T-cell (primary cell): ENCODE results near the gene GALNT3. TPM values are rescaled to one million over a fixed set of nuclear protein-coding genes. Genes with fewer than 3 reads are reported as not detected.

Experiments used
- ATAC-seq, 4 experiments: fragments of 200-7000 bp in 3 of 4; fragments of 150-1000 bp in 1 of 4; cut with Tn5 transposase; replicated peaks in 1 of 4; 1 replicate in 3 of 4; 2 replicates in 1 of 4; pipeline ENCODE4 v1.10.0; 2021; ENCODE audit warnings: moderate library complexity in 3 of 4, mild to moderate bottlenecking in 2 of 4, moderate number of reproducible peaks in 1 of 4
- CTCF ChIA-PET, 2 donors: fragments of 300-600 bp; sonication (Branson Sonifier 250); formaldehyde crosslinking; loops; one replicate each; lab custom pipeline; 2022; ENCODE audit warnings: antibody characterized with exemption in 2 of 2; lab: Charles Lee
- POLR2A ChIA-PET, 2 donors: fragments of 300-600 bp; sonication (Branson Sonifier 250); formaldehyde crosslinking; loops; one replicate each; lab custom pipeline; 2022; ENCODE audit warnings: antibody characterized with exemption in 2 of 2; lab: Charles Lee
- DNase-seq, 35 experiments: peaks; one replicate each; pipeline versions ENCODE4 v3.0.0 to v3.0.0-alpha.2; 2013 to 2023
- H3K27ac ChIP-seq: one replicate; pipeline ENCODE4 v1.5.1; 2013; ENCODE audit warnings: low read length
- H3K27me3 ChIP-seq, 2 experiments: replicated peaks in 1 of 2; 1 replicate in 1 of 2; 2 replicates in 1 of 2; pipeline versions ENCODE4 v1.6.1 to v1.7.0; 2013; ENCODE audit warnings: low read length in 1 of 2, mixed read lengths in 1 of 2; ENCODE audit not compliant: control insufficient read depth in 2 of 2, insufficient read depth in 2 of 2; ENCODE audit errors: extremely low read depth in 1 of 2
- H3K36me3 ChIP-seq, 2 donors: 1 replicate in 1 of 2; 2 replicates in 1 of 2; pipeline versions ENCODE4 v1.6.1 to v1.7.0; 2013; ENCODE audit warnings: low read length in 1 of 2; ENCODE audit not compliant: control insufficient read depth in 2 of 2, insufficient read depth in 1 of 2; ENCODE audit errors: extremely low read depth in 1 of 2
- H3K4me1 ChIP-seq, 2 experiments: 1 replicate in 1 of 2; 2 replicates in 1 of 2; pipeline versions ENCODE4 v1.6.1 to v1.7.0; 2013; ENCODE audit warnings: low read length in 2 of 2, mixed read lengths in 1 of 2; ENCODE audit not compliant: insufficient read depth in 2 of 2, control insufficient read depth in 1 of 2; ENCODE audit errors: extremely low read depth in 1 of 2
- H3K4me3 ChIP-seq, 2 donors: 1 replicate in 1 of 2; 2 replicates in 1 of 2; pipeline versions ENCODE4 v1.5.1 to v1.7.0; 2013; ENCODE audit warnings: mild to moderate bottlenecking in 2 of 2, low read length in 1 of 2, moderate library complexity in 1 of 2; ENCODE audit not compliant: control insufficient read depth in 1 of 2; ENCODE audit errors: extremely low read depth in 1 of 2
- H3K9me3 ChIP-seq: 2 replicates; pipeline ENCODE4 v1.7.0; 2013
- H3K27ac Mint-ChIP-seq, 2 donors: one replicate each; pipeline ENCODE4 v1.8.0; 2020 to 2021; ENCODE audit warnings: mild to moderate bottlenecking in 2 of 2, mixed read lengths in 2 of 2
- H3K27me3 Mint-ChIP-seq, 2 donors: one replicate each; pipeline ENCODE4 v1.8.0; 2021 to 2022; ENCODE audit warnings: mixed read lengths in 2 of 2
- H3K36me3 Mint-ChIP-seq: one replicate; pipeline ENCODE4 v1.8.0; 2021; ENCODE audit warnings: mixed read lengths
- H3K4me1 Mint-ChIP-seq, 3 donors: one replicate each; pipeline ENCODE4 v1.8.0; 2020 to 2022; ENCODE audit warnings: mixed read lengths in 3 of 3, mild to moderate bottlenecking in 1 of 3
- H3K4me3 Mint-ChIP-seq, 3 donors: one replicate each; pipeline ENCODE4 v1.8.0; 2020 to 2022; ENCODE audit warnings: mild to moderate bottlenecking in 3 of 3, mixed read lengths in 3 of 3, moderate library complexity in 3 of 3
- H3K9me3 Mint-ChIP-seq, 3 donors: one replicate each; pipeline ENCODE4 v1.8.0; 2020 to 2022; ENCODE audit warnings: mixed read lengths in 3 of 3
- WGBS: methylation state at CpG from one replicate; pipeline ENCODE4 v1.1.5; 2013; ENCODE audit warnings: missing lambda C conversion rate; ENCODE audit not compliant: insufficient coverage; 5-methylcytosine and 5-hydroxymethylcytosine counted together
- total RNA-seq, 35 experiments: library from RNA in 6 of 35; stranded (reverse) in 6 of 35; fragments of 120-200 nt in 1 of 35; gene quantifications; one replicate each; pipeline versions ENCODE4 v1.2.1 to v1.2.4 and lab custom pipeline; 2013 to 2026

Gene GALNT3
- total RNA-seq, 5 donors from 2014 or later (not counting 1 experiment from before 2014, with no cell fraction given): 2.8 to 9.7 (median 5.5) TPM

DNA sequence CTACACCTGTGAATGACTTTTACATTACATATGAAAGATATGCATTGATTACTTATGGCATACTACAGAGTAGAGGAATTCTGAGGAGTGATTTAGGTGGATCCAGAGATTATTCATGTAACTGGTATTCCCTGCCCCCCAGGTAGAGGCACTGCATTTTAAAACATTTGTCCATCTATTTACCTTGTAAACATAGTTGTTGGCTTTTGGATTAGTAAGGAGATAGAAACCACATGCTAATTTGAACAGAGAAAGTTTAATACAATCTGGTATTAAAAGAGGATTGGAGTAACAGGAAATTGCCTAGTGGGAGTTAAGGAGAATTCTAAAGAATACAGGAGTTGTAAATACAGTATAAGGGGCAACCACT lies 15.9 kb downstream of the GALNT3 start:
- POLR2A ChIA-PET: no interaction called here
- H3K27me3 ChIP-seq: no peaks in the 10 kb centered on the region
- DNase-seq: no peak
- H3K36me3 Mint-ChIP-seq: peaks cover 21% of the 10 kb centered on the region
- CTCF ChIA-PET: interaction anchor here in 1 of 2 donors (0.9 kb wide), 1 partner anchor 17 kb away, joined by 3 read pairs; no protein-coding TSS in a partner anchor
- H3K4me3 ChIP-seq: no peak overlapping the region
- no peak overlapping the region for H3K27ac Mint-ChIP-seq
- H3K9me3 ChIP-seq: no peaks in the 10 kb centered on the region
- ATAC-seq: no peak
- H3K27me3 Mint-ChIP-seq: peaks cover 0 to 1% of the 10 kb centered on the region in 2 donors
- peak overlapping the region; percentile 5 for H3K27ac ChIP-seq
- no peak overlapping the region for H3K4me3 Mint-ChIP-seq
- peaks cover 4 to 11% (median 4%) of the 10 kb centered on the region in 3 donors for H3K9me3 Mint-ChIP-seq
- no peaks in the 10 kb centered on the region for H3K36me3 ChIP-seq
- peaks cover 0 to 3% of the 10 kb centered on the region in 2 experiments for H3K4me1 ChIP-seq
- H3K4me1 Mint-ChIP-seq: peaks cover 0 to 11% (median 10%) of the 10 kb centered on the region in 3 donors

GRCh38 chr2:165777522-165778186 lies 16.4 kb downstream of the GALNT3 start:
- H3K27me3 Mint-ChIP-seq: peaks cover 0 to 1% of the 10 kb centered on the region in 2 donors
- ChIA-PET POLR2A (no interaction called here), CTCF (interaction anchor here in 1 of 2 donors (0.9 kb wide), 1 partner anchor 17 kb away, joined by 3 read pairs; no protein-coding TSS in a partner anchor)
- H3K4me3 ChIP-seq: no peak overlapping the region
- peak overlapping the region; percentile 5 for H3K27ac ChIP-seq
- no CpG with 5 or more reads among the region's 2 CpGs for WGBS
- H3K9me3 ChIP-seq: no peaks in the 10 kb centered on the region
- no peaks in the 10 kb centered on the region for H3K27me3 ChIP-seq
- ATAC-seq (peak in 2 of 4 experiments; percentile 36 to 37), DNase-seq (peak in 2 of 35 experiments; percentile 3 to 20)
- H3K36me3 Mint-ChIP-seq: peaks cover 25% of the 10 kb centered on the region
- no peak overlapping the region for H3K4me3 Mint-ChIP-seq
- no peaks in the 10 kb centered on the region for H3K36me3 ChIP-seq
- peaks cover 0 to 3% of the 10 kb centered on the region in 2 experiments for H3K4me1 ChIP-seq
- peak overlapping the region; percentile 29 to 53 for H3K27ac Mint-ChIP-seq
- H3K9me3 Mint-ChIP-seq: peaks cover 4 to 11% (median 4%) of the 10 kb centered on the region in 3 donors
- H3K4me1 Mint-ChIP-seq: peaks cover 0 to 11% (median 10%) of the 10 kb centered on the region in 3 donors

GRCh38 chr2:165776796-165777195 lies 17.3 kb downstream of the GALNT3 start:
- Mint-ChIP-seq H3K9me3 (peaks cover 4 to 11% (median 4%) of the 10 kb centered on the region in 3 donors), H3K27ac (no peak overlapping the region), H3K4me3 (no peak overlapping the region), H3K27me3 (peaks cover 0 to 1% of the 10 kb centered on the region in 2 donors), H3K4me1 (peaks cover 0 to 11% (median 10%) of the 10 kb centered on the region in 3 donors), H3K36me3 (peaks cover 28% of the 10 kb centered on the region)
- DNase-seq (no peak), ATAC-seq (no peak)
- Histone ChIP-seq H3K27me3 (no peaks in the 10 kb centered on the region), H3K4me1 (peaks cover 0 to 3% of the 10 kb centered on the region in 2 experiments), H3K27ac (no peak overlapping the region), H3K9me3 (no peaks in the 10 kb centered on the region), H3K36me3 (no peaks in the 10 kb centered on the region), H3K4me3 (no peak overlapping the region)
- POLR2A ChIA-PET: no interaction called here
- CTCF ChIA-PET: no interaction called here

GRCh38 chr2:165776013-165776412 lies 18.0 kb downstream of the GALNT3 start:
- no peak for ATAC-seq
- Mint-ChIP-seq H3K27me3 (peaks cover 0 to 1% of the 10 kb centered on the region in 2 donors), H3K36me3 (peaks cover 26% of the 10 kb centered on the region), H3K4me1 (peaks cover 0 to 11% (median 10%) of the 10 kb centered on the region in 3 donors), H3K27ac (no peak overlapping the region), H3K4me3 (no peak overlapping the region), H3K9me3 (peaks cover 4 to 11% (median 4%) of the 10 kb centered on the region in 3 donors)
- no peaks in the 10 kb centered on the region for H3K9me3 ChIP-seq
- no CpG with 5 or more reads among the region's 4 CpGs for WGBS
- POLR2A ChIA-PET: no interaction called here
- H3K27ac ChIP-seq: no peak overlapping the region
- H3K4me1 ChIP-seq: peaks cover 0 to 3% of the 10 kb centered on the region in 2 experiments
- no peak overlapping the region for H3K4me3 ChIP-seq
- CTCF ChIA-PET: no interaction called here
- H3K27me3 ChIP-seq: no peaks in the 10 kb centered on the region
- no peak for DNase-seq
- no peaks in the 10 kb centered on the region for H3K36me3 ChIP-seq

GRCh38 chr2:165773684-165774083 lies 20.4 kb downstream of the GALNT3 start:
- H3K9me3 ChIP-seq: no peaks in the 10 kb centered on the region
- POLR2A ChIA-PET: no interaction called here
- H3K4me3 ChIP-seq: no peak overlapping the region
- H3K27me3 ChIP-seq: no peaks in the 10 kb centered on the region
- no peaks in the 10 kb centered on the region for H3K27me3 Mint-ChIP-seq
- no peak for ATAC-seq
- no peaks in the 10 kb centered on the region for H3K36me3 ChIP-seq
- no peak overlapping the region for H3K27ac Mint-ChIP-seq
- DNase-seq: no peak
- no peak overlapping the region for H3K27ac ChIP-seq
- peaks cover 27% of the 10 kb centered on the region for H3K36me3 Mint-ChIP-seq
- CTCF ChIA-PET: interaction anchor here in 1 of 2 donors (0.6 kb wide), 1 partner anchor 8 kb away, joined by 5 read pairs; no protein-coding TSS in a partner anchor
- H3K4me1 ChIP-seq: peaks cover 0 to 3% of the 10 kb centered on the region in 2 experiments
- WGBS: no CpG with 5 or more reads among the region's 2 CpGs
- no peak overlapping the region for H3K4me3 Mint-ChIP-seq
- H3K4me1 Mint-ChIP-seq: peaks cover 0 to 11% (median 10%) of the 10 kb centered on the region in 3 donors
- H3K9me3 Mint-ChIP-seq: peaks cover 0 to 3% (median 0%) of the 10 kb centered on the region in 3 donors

DNA sequence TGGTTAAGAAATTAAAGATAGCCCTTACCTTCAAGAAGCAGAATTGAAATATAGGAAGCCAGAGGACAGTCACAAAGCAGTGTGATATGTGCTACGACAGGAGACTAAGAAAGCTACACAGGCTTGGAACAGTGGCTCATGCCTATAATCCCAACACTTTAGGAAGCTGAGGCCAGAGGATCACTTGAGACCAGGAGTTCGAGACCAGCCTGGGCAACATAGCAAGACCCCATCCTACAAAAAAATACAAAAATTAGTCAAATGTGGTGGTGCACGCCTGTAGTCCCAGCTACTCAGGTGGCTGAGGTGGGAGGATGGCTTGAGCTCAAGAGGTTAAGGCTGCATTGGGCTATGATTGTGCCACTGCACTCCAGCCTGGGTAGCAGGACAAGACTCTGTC lies 21.9 kb downstream of the GALNT3 start:
- H3K27ac Mint-ChIP-seq: no peak overlapping the region
- POLR2A ChIA-PET: no interaction called here
- no peaks in the 10 kb centered on the region for H3K4me1 ChIP-seq
- peaks cover 24% of the 10 kb centered on the region for H3K36me3 Mint-ChIP-seq
- no peaks in the 10 kb centered on the region for H3K27me3 ChIP-seq
- 100% methylated on average over 1 of the region's 3 CpGs for WGBS
- no peaks in the 10 kb centered on the region for H3K9me3 ChIP-seq
- H3K4me1 Mint-ChIP-seq: peaks cover 0 to under 1% (median under 1%) of the 10 kb centered on the region in 3 donors
- no peaks in the 10 kb centered on the region for H3K27me3 Mint-ChIP-seq
- ATAC-seq (no peak), DNase-seq (no peak)
- peaks cover 0 to 3% (median 0%) of the 10 kb centered on the region in 3 donors for H3K9me3 Mint-ChIP-seq
- H3K4me3 Mint-ChIP-seq: no peak overlapping the region
- CTCF ChIA-PET: no interaction called here
- no peak overlapping the region for H3K4me3 ChIP-seq
- H3K36me3 ChIP-seq: no peaks in the 10 kb centered on the region
- no peak overlapping the region for H3K27ac ChIP-seq
